ENCODE measurements around the gene NSMF. TPM values are rescaled to one million over a fixed set of nuclear protein-coding genes. Genes with fewer than 3 reads are reported as not detected.

Gene NSMF
- total RNA-seq, 4 donors from 2014 or later: 219 to 297 (median 270) TPM

DNA sequence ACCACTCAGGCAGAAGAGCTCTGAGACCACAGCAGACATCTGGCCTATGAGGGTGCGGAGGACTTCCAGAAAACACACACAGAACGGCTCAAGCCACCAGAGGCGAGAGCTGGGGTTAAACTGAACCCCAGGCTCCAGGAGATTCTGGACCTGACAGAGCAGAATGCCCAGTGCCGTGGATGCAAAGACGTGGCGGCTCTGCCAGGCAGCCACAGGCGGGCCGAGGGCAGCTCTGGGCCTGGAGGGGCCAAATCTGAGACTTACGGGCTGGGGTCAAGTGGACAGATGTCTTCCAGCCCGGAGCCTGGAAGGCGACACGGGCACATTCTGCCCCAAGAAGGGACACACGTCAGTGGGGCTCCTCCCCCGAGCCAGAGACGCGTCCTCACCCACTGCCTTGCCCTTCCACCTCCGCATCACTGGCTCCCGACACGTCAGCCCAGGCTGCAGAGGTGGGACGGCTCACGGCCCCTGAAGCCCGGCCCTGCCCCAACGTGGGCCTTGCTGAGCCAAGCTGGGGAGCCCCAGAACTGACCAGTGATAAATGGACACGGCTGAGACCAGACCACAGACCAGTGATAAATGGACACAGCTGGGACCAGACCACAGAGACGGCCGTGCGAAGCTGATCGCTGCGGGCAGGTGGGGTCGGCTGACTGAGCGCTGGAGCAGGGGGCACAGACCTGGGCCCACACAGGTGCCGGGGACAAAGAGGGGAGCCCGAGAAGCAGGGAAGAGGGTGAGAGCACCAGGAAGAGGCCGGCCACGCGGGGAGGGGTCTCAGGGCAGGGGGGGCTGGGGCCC, 40.9 kb upstream of the NSMF start:
- H3K36me3 ChIP-seq: peaks cover 0 to 55% (median 0%) of the 10 kb centered on the region in 3 donors
- WGBS, 2 donors: 89 to 94% methylated on average over 28 to 33 of the region's 36 CpGs
- no peak overlapping the region for H3K4me3 ChIP-seq
- H3K27me3 ChIP-seq: no peaks in the 10 kb centered on the region
- H3K9me3 ChIP-seq: no peaks in the 10 kb centered on the region
- TF ChIP-seq EP300 (IDR thresholded peaks at IDR 0.05) (no peak), POLR2A (IDR thresholded peaks at IDR 0.05) (no peak)
- TF ChIP-seq, protein P1, sequence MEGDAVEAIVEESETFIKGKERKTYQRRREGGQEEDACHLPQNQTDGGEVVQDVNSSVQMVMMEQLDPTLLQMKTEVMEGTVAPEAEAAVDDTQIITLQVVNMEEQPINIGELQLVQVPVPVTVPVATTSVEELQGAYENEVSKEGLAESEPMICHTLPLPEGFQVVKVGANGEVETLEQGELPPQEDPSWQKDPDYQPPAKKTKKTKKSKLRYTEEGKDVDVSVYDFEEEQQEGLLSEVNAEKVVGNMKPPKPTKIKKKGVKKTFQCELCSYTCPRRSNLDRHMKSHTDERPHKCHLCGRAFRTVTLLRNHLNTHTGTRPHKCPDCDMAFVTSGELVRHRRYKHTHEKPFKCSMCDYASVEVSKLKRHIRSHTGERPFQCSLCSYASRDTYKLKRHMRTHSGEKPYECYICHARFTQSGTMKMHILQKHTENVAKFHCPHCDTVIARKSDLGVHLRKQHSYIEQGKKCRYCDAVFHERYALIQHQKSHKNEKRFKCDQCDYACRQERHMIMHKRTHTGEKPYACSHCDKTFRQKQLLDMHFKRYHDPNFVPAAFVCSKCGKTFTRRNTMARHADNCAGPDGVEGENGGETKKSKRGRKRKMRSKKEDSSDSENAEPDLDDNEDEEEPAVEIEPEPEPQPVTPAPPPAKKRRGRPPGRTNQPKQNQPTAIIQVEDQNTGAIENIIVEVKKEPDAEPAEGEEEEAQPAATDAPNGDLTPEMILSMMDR (IDR thresholded peaks at IDR 0.05): no peak
- H3K27ac ChIP-seq: no peak overlapping the region
- no peak for DNase-seq (ENCODE audit: low spot score in 2 of 2)
- no peaks in the 10 kb centered on the region for H3K4me1 ChIP-seq

DNA sequence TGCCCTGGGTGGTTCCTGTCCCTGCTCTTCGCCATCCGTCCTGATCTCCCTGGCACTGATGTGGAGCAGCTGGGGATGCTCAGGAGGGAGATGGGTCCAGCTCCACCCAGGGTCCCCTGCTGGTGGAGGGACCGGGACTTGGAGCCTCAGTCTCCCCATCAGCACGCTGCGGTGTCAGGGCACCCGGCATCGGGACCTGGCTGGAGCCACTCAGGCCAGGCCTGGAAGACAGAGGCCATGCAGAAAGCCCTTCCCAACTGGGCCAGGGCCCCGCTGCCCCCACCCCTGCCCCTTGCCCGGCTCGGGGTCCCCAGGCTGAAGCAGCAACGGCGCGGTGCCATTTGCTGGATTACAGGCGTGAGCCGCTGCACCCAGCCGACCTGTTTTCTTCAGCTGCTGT, 40.3 kb upstream of the NSMF start:
- 87 to 91% methylated on average over 5 to 16 of the region's 16 CpGs for WGBS, 2 donors
- TF ChIP-seq EP300 (IDR thresholded peaks at IDR 0.05) (no peak), POLR2A (IDR thresholded peaks at IDR 0.05) (no peak)
- TF ChIP-seq, protein P1 (IDR thresholded peaks at IDR 0.05): no peak
- H3K4me3 ChIP-seq: no peak overlapping the region
- no peaks in the 10 kb centered on the region for H3K9me3 ChIP-seq
- H3K27me3 ChIP-seq: no peaks in the 10 kb centered on the region
- peaks cover 0 to 51% (median 0%) of the 10 kb centered on the region in 3 donors for H3K36me3 ChIP-seq
- H3K4me1 ChIP-seq: no peaks in the 10 kb centered on the region
- DNase-seq (ENCODE audit: low spot score in 2 of 2): no peak
- H3K27ac ChIP-seq: no peak overlapping the region

DNA sequence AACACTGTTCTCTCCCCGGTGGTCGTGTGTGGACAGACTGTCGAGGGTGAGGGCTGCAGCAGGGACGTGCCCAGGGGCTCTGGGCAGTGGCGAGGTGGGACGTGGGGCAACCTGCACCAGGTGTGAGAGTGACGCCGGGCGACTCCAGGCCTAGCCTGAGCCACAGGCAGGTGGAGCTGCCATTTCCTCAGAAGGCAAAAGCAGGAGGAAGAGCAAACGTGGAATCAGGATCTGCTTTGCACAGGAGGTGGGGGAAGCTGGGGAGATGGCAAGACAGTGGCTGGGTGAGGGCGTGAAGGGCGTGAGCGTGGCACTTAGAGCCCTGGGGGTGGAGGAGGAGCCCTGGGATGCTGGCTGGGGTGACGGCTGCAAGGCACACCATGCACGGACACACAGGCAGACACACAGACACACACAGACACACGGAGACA, 39.6 kb upstream of the NSMF start:
- H3K9me3 ChIP-seq: no peaks in the 10 kb centered on the region
- peaks cover 0 to 50% (median 0%) of the 10 kb centered on the region in 3 donors for H3K36me3 ChIP-seq
- TF ChIP-seq, protein P1 (IDR thresholded peaks at IDR 0.05): no peak
- TF ChIP-seq EP300 (IDR thresholded peaks at IDR 0.05): no peak
- no peak for TF ChIP-seq POLR2A (IDR thresholded peaks at IDR 0.05)
- H3K27ac ChIP-seq: no peak overlapping the region
- no peak for DNase-seq (ENCODE audit: low spot score in 2 of 2)
- peaks cover 0 to 7% (median 0%) of the 10 kb centered on the region in 4 donors for H3K4me1 ChIP-seq
- no peak overlapping the region for H3K4me3 ChIP-seq
- WGBS, 2 donors: 85 to 89% methylated on average over 16 of the region's 16 CpGs
- no peaks in the 10 kb centered on the region for H3K27me3 ChIP-seq

DNA sequence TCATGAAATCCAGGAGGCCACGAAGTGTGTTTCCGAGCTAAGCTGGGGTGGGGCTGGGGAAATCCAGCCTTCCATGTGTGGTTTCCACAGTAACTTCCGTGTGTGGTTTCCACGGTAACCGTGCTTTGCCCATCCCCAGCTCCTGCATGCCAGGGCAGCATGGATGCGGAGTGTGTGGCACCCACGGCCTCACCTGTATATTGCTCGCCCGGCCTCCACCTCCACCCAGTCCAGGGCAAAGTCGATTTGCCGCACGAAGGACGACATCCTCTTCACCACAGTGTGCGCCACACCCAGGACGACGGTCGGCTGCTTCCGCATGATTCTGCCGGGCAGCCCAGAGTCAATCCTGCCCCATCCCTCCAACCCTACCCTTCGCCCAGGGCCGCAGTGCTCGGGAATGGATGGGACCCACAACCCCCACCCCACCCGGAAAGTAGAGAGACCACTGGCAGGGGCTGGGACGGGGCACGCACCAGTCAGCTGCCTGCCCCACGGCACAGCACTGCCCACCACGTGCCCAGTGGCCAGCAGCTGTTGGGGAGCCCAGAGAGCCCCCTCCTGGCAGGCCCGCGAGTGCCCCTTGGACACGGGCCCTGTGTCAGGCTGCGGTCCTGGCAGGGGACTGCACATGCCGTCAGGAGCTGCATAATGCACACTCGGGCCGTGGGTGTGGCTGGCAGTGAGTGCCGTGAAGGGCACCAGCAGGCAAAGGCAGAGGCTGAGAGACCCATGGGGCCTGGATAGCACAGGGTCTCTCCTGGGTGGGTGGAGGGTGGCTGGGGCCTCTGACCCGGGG, 39.0 kb upstream of the NSMF start:
- H3K4me1 ChIP-seq: peaks cover 0 to 7% (median 0%) of the 10 kb centered on the region in 4 donors
- H3K4me3 ChIP-seq: no peak overlapping the region
- no peaks in the 10 kb centered on the region for H3K27me3 ChIP-seq
- peaks cover 0 to 54% (median 0%) of the 10 kb centered on the region in 3 donors for H3K36me3 ChIP-seq
- H3K9me3 ChIP-seq: no peaks in the 10 kb centered on the region
- WGBS, 2 donors: 80 to 87% methylated on average over 33 to 35 of the region's 36 CpGs
- H3K27ac ChIP-seq: no peak overlapping the region
- TF ChIP-seq POLR2A (IDR thresholded peaks at IDR 0.05): no peak
- no peak for TF ChIP-seq EP300 (IDR thresholded peaks at IDR 0.05)
- TF ChIP-seq, protein P1 (IDR thresholded peaks at IDR 0.05): no peak
- DNase-seq (ENCODE audit: low spot score in 2 of 2): no peak
